Thymus (tissue), 14 donors: ENCODE results near the gene PCDHB4. TPM values are rescaled to one million over a fixed set of nuclear protein-coding genes. Genes with fewer than 3 reads are reported as not detected.
A peak's percentile ranks its signal among the peaks of the same experiment; 100 is the strongest.
"Not testable (repeated sequence)": the region's sequence is repeated elsewhere in the genome, so short reads cannot be mapped to it uniquely, and the experiment has no call there.

Source experiments
- DNase-seq, 9 donors: peaks; one replicate each; pipeline ENCODE4 v3.0.0-alpha.2; 2013; ENCODE audit warnings: low spot score in 9 of 9, low read depth in 6 of 9, missing footprints in 1 of 9
- H3K27ac ChIP-seq, 2 donors: one replicate each; pipeline ENCODE4 v1.5.1; 2013; ENCODE audit warnings: control low read depth in 1 of 2, low read depth in 1 of 2, low read length in 1 of 2, mild to moderate bottlenecking in 1 of 2, moderate library complexity in 1 of 2
- H3K27me3 ChIP-seq, 2 donors: one replicate each; pipeline ENCODE4 v1.5.1; 2013; ENCODE audit warnings: low read length in 1 of 2; ENCODE audit not compliant: control insufficient read depth in 2 of 2, insufficient read depth in 1 of 2
- H3K36me3 ChIP-seq, 2 donors: one replicate each; pipeline ENCODE4 v1.5.1; 2013; ENCODE audit warnings: low read length in 1 of 2, mild to moderate bottlenecking in 1 of 2, moderate library complexity in 1 of 2; ENCODE audit not compliant: control insufficient read depth in 2 of 2, insufficient read depth in 2 of 2
- H3K4me1 ChIP-seq, 2 donors: one replicate each; pipeline ENCODE4 v1.5.1; 2013; ENCODE audit warnings: low read length in 2 of 2; ENCODE audit not compliant: control insufficient read depth in 2 of 2, insufficient read depth in 2 of 2
- H3K4me3 ChIP-seq, 2 donors: one replicate each; pipeline ENCODE4 v1.5.1; 2013; ENCODE audit warnings: low read length in 2 of 2, control low read depth in 1 of 2, mild to moderate bottlenecking in 1 of 2
- H3K9me3 ChIP-seq, 2 donors: one replicate each; pipeline ENCODE4 v1.5.1; 2013; ENCODE audit warnings: low read length in 1 of 2, mild to moderate bottlenecking in 1 of 2; ENCODE audit not compliant: control insufficient read depth in 2 of 2, insufficient read depth in 1 of 2
- WGBS: extraction: QIAGEN DNeasy Blood & Tissue Kit; methylation state at CpG from one replicate; pipeline ENCODE4 v1.1.7; 2013; 5-methylcytosine and 5-hydroxymethylcytosine counted together
- long read RNA-seq, 10 donors: transcript quantifications; one replicate each; lab custom pipeline, GENCODE V29; 2026
- polyA plus RNA-seq: library from polyadenylated mRNA; stranded (reverse); fragments of 200-250 nt; gene quantifications from one replicate; pipeline ENCODE4 v1.2.3, GENCODE V29; 2013
- total RNA-seq: library from RNA; stranded (reverse); fragments of 120-200 nt; gene quantifications from one replicate; pipeline ENCODE4 v1.2.4, GENCODE V29; 2013
- donor health status: healthy.

Gene PCDHB4
- total RNA-seq = 0.09 TPM
- 0.34 TPM for polyA plus RNA-seq
- long read RNA-seq, donor 1 = 0 reads
- long read RNA-seq, donor 2 = 0 reads
- long read RNA-seq, donor 3 = 0 reads
- long read RNA-seq, donor 4 = 0 reads
- long read RNA-seq, donor 5, partial matches to known transcripts = 0 of 2 reads
- long read RNA-seq, donor 5, other reads (novel, unspliced or antisense) = 0 of 2 reads
- long read RNA-seq, donor 6 = 0 reads
- long read RNA-seq, donor 7 = 0 reads
- long read RNA-seq, donor 8, partial matches to known transcripts = 0 of 1 reads
- long read RNA-seq, donor 8, other reads (novel, unspliced or antisense) = 0 of 1 reads
- long read RNA-seq, donor 9 = 0 reads
- long read RNA-seq, donor 10 = 0 reads

DNA sequence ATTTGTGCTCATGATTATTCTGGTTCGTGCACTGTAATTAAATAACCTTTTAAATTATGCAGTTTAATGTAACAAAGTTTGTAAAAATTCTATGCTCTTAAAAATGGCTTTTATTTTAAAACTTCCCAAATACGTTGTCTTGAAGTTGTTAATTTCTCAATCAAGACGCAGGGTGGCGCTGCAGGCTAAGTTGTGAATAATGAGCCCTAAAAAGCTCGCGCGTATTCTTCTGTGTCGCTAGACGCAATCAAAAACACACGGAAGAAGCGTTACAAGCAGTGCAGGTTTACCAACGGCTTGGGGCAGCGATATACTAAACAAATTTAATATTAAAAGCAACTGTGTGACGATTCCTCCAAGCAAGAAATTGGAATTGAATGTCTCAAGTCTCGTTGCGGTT, at the start of gene PCDHB4:
TSS of gene PCDHB4 (plus strand) at position 256 of the 400 bp plus-strand sequence. CDS start 181 bp downstream, outside the sequence.
- peaks cover 0 to 10% of the 10 kb centered on the region in 2 donors for H3K27me3 ChIP-seq
- no peaks in the 10 kb centered on the region for H3K36me3 ChIP-seq
- H3K9me3 ChIP-seq = peaks cover 0 to 3% of the 10 kb centered on the region in 2 donors
- no peaks in the 10 kb centered on the region for H3K4me1 ChIP-seq
- peak in 1 of 9 donors; percentile 1 for DNase-seq
- 26% methylated on average over 16 of the region's 16 CpGs for WGBS
- H3K27ac ChIP-seq = no peak within 1 kb of the TSS
- H3K4me3 ChIP-seq = no peak within 1 kb of the TSS

DNA sequence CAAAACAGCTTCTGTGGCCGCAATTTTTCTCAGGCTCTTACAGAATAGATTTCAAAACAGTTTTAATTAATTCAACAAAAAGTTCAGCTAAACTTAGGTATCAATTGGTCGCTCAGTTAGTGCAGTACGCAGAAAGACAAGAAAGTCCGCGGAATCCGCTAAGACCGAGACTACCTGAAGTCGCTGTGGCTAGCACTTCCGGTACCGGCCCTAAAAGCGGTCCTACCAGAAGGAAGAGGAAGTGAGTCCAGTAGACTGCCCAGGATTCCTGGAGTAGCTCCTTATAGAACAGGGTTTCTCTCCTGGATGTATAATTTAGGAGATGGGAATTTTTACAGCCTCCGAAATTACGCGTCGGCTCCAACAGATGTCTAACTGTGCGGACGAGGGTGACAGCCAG, 43.8 kb upstream of the PCDHB4 start:
- DNase-seq = no peak
- Histone ChIP-seq H3K4me3 (no peak overlapping the region), H3K36me3 (no peaks in the 10 kb centered on the region), H3K27me3 (peaks cover 0 to 6% of the 10 kb centered on the region in 2 donors), H3K27ac (no peak overlapping the region), H3K9me3 (peaks cover 0 to 12% of the 10 kb centered on the region in 2 donors), H3K4me1 (no peaks in the 10 kb centered on the region)
- WGBS = 56% methylated on average over 17 of the region's 17 CpGs

DNA sequence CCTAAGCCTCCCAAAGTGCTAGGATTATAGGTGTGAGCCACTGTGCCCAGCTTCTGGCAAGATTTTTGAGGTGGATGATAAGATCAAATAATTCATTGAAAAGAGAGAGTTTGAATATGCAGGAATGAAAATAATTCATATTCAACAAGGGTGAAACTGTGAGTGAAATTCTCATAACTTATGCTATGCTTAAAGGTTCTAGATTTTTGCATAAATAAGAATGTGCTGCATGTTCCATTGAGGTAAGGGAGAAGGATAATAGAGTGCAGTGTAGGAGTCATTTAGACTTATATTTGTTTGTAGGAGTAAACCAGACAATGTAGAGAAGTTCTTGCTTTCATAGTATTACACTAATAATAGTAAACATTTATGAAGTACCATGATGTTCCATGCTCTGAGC, 39.4 kb upstream of the PCDHB4 start:
- no peaks in the 10 kb centered on the region for H3K4me1 ChIP-seq
- no peak overlapping the region for H3K4me3 ChIP-seq
- H3K9me3 ChIP-seq = peaks cover 0 to 11% of the 10 kb centered on the region in 2 donors
- no peak for DNase-seq
- H3K27me3 ChIP-seq = peaks cover 0 to 6% of the 10 kb centered on the region in 2 donors
- no peaks in the 10 kb centered on the region for H3K36me3 ChIP-seq
- H3K27ac ChIP-seq = no peak overlapping the region

- H3K27ac ChIP-seq = no peak overlapping the region
- DNase-seq = peak in 2 of 9 donors; percentile 18 to 31
These were observed 37.1 kb upstream of the PCDHB4 start for GRCh38 chr5:141084487-141084989.

DNA sequence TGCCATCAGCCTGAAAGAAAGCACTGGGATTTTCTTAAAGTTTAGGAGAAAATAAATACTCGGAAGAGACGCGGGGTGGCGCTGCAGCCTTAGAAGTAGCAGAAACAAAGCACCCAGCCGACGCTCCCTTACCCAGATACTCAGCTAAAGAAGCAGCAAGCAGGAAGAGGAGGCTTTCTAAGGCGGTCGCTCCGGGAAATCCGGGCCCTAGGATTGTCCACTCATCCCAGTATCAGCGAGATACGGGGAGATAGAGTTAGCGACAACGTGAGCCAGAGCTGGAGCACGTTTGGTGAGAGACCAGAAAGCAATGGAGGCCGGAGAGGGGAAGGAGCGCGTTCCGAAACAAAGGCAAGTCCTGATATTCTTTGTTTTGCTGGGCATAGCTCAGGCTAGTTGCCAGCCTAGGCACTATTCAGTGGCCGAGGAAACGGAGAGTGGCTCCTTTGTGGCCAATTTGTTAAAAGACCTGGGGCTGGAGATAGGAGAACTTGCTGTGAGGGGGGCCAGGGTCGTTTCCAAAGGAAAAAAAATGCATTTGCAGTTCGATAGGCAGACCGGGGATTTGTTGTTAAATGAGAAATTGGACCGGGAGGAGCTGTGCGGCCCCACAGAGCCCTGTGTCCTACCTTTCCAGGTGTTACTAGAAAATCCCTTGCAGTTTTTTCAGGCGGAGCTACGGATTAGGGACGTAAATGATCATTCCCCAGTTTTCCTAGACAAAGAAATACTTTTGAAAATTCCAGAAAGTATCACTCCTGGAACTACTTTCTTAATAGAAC, 26.9 kb upstream of the PCDHB4 start, which contains the start of gene PCDHB2:
TSS of gene PCDHB2 (plus strand) at position 135 of the 782 bp plus-strand sequence. CDS start at position 311, 176 bp downstream.
- no peaks in the 10 kb centered on the region for H3K36me3 ChIP-seq
- H3K4me3 ChIP-seq = no peak within 1 kb of the TSS
- WGBS = 26% methylated on average over 29 of the region's 29 CpGs
- peaks cover 2 to 6% of the 10 kb centered on the region in 2 donors for H3K9me3 ChIP-seq
- H3K4me1 ChIP-seq = no peaks in the 10 kb centered on the region
- H3K27ac ChIP-seq = no peak within 1 kb of the TSS
- peaks cover 0 to 15% of the 10 kb centered on the region in 2 donors for H3K27me3 ChIP-seq
- no peak for DNase-seq

More at GRCh38 chr5:141084487-141084989, 37.1 kb upstream of the PCDHB4 start:
- Histone ChIP-seq H3K36me3 (no peaks in the 10 kb centered on the region), H3K4me3 (peak overlapping the region; percentile 5 to 27), H3K9me3 (no peaks in the 10 kb centered on the region), H3K27me3 (no peaks in the 10 kb centered on the region), H3K4me1 (no peaks in the 10 kb centered on the region)
- WGBS = 16% methylated on average over 21 of the region's 21 CpGs

DNA sequence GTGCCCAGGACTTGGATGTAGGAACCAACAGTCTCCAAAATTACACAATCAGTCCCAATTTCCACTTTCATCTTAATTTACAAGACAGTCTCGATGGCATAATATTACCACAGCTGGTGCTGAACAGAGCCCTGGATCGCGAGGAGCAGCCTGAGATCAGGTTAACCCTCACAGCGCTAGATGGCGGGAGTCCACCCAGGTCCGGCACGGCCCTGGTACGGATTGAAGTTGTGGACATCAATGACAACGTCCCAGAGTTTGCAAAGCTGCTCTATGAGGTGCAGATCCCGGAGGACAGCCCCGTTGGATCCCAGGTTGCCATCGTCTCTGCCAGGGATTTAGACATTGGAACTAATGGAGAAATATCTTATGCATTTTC, 26.4 kb upstream of the PCDHB4 start:
- peaks cover 0 to 15% of the 10 kb centered on the region in 2 donors for H3K27me3 ChIP-seq
- WGBS = 49% methylated on average over 12 of the region's 12 CpGs
- no peaks in the 10 kb centered on the region for H3K4me1 ChIP-seq
- H3K9me3 ChIP-seq = peaks cover 3 to 6% of the 10 kb centered on the region in 2 donors
- H3K27ac ChIP-seq = no peak overlapping the region
- DNase-seq = no peak
- H3K36me3 ChIP-seq = no peaks in the 10 kb centered on the region
- no peak overlapping the region for H3K4me3 ChIP-seq

DNA sequence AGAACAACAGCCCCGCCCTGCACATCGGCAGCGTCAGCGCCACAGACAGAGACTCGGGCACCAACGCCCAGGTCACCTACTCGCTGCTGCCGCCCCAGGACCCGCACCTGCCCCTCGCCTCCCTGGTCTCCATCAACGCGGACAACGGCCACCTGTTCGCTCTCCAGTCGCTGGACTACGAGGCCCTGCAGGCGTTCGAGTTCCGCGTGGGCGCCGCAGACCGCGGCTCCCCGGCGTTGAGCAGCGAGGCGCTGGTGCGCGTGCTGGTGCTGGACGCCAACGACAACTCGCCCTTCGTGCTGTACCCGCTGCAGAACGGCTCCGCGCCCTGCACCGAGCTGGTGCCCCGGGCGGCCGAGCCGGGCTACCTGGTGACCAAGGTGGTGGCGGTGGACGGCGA, 25.4 kb upstream of the PCDHB4 start:
- H3K27me3 ChIP-seq = peaks cover 0 to 23% of the 10 kb centered on the region in 2 donors
- H3K27ac ChIP-seq, H3K4me3 ChIP-seq, H3K9me3 ChIP-seq, H3K4me1 ChIP-seq, DNase-seq, H3K36me3 ChIP-seq: not testable (repeated sequence)
- 51% methylated on average over 30 of the region's 46 CpGs for WGBS

DNA sequence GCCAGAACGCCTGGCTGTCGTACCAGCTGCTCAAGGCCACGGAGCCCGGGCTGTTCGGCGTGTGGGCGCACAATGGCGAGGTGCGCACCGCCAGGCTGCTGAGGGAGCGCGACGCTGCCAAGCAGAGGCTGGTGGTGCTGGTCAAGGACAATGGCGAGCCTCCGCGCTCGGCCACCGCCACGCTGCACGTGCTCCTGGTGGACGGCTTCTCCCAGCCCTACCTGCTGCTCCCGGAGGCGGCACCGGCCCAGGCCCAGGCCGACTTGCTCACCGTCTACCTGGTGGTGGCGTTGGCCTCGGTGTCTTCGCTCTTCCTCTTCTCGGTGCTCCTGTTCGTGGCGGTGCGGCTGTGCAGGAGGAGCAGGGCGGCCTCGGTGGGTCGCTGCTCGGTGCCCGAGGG, 25.0 kb upstream of the PCDHB4 start:
- not testable (repeated sequence) for H3K9me3 ChIP-seq, H3K4me3 ChIP-seq, H3K4me1 ChIP-seq, H3K27ac ChIP-seq, DNase-seq, H3K36me3 ChIP-seq
- WGBS = 44% methylated on average over 31 of the region's 38 CpGs
- H3K27me3 ChIP-seq = peaks cover 0 to 23% of the 10 kb centered on the region in 2 donors
